Brain microvascular endothelial cell (primary cell): Measurements from ENCODE around the gene MT1F.

Experiments used
- DNase-seq: peaks from one replicate; pipeline ENCODE4 v3.0.0-alpha.2; 2020
- H3K27ac ChIP-seq: fragments of 250-450 bp; sonication (Bioruptor Pico); 2 replicates; pipeline ENCODE4 v1.5.1; 2020; ENCODE audit warnings: mild to moderate bottlenecking, moderate library complexity
- H3K27me3 ChIP-seq: fragments of 250-450 bp; sonication (Bioruptor Pico); replicated peaks from 2 replicates; pipeline ENCODE4 v1.5.1; 2020; ENCODE audit warnings: mild to moderate bottlenecking
- H3K36me3 ChIP-seq: fragments of 250-450 bp; sonication (Bioruptor Pico); replicated peaks from 2 replicates; pipeline ENCODE4 v1.5.1; 2020; ENCODE audit warnings: mild to moderate bottlenecking
- H3K4me3 ChIP-seq: 2 replicates; pipeline ENCODE4 v1.5.1; 2011; ENCODE audit warnings: low read depth, mild to moderate bottlenecking, control low read depth, low read length, moderate library complexity
- CTCF ChIP-seq: IDR thresholded peaks from 2 replicates; pipeline ENCODE4 v1.5.1; 2011; ENCODE audit warnings: low read depth, mild to moderate bottlenecking, moderate library complexity, low read length, control low read depth, inconsistent platforms; ENCODE audit errors: missing control alignments
- in situ Hi-C: cut with HindIII; loops from 2 replicates; pipeline ENCODE4 v1.10.0; 2017; ENCODE audit warnings: low sequenced_read_pairs, low pct_ligation_motif_present

Gene MT1F

DNA sequence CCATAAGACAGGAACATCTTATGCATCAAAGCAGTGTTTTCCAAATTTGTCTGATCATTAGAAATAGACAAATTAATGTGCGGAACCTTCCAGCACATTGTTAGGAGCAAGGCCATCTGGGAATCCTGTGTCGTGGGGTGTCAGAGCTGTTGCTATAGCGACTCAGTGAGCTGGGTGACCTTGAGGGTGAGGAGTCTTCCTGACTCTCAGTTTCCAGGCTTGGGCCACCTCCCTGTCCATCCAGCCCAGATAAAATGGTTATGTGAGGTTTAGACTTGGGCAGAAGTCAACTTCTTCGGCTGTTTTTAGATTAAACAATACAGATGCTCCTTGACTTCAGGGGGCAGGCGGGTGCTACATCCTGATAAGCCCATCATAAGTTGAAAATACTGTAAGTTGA is 45.1 kb downstream of the MT1F start:
- H3K27me3 ChIP-seq = no peaks in the 10 kb centered on the region
- DNase-seq = no peak
- H3K27ac ChIP-seq = no peak overlapping the region
- H3K36me3 ChIP-seq = no peaks in the 10 kb centered on the region
- no peak overlapping the region for H3K4me3 ChIP-seq
- in situ Hi-C loops = no loop called here
- no peak for TF ChIP-seq CTCF
